ENCODE measurements around the gene TPST2.

DNA sequence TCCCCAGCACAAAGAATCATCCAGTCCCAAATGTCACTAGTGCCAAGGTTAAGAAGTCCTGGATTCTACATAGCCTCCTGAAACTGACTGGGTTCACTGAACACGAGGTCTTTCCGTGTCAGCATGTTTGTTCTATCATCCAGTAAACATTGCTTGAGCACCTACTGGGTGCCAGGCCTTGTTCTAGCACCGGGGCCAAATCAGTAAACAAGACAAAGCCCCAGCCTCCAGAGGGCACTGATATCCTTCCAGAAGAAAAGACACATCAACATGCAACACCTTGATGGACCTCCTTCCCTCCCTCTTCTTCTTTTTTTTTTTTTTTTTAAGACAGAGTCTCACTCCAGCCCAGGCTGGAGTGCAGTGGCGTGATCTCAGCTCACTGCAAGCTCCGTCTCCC is 26.9 kb downstream of the TPST2 start:
- TF ChIP-seq, protein P1, sequence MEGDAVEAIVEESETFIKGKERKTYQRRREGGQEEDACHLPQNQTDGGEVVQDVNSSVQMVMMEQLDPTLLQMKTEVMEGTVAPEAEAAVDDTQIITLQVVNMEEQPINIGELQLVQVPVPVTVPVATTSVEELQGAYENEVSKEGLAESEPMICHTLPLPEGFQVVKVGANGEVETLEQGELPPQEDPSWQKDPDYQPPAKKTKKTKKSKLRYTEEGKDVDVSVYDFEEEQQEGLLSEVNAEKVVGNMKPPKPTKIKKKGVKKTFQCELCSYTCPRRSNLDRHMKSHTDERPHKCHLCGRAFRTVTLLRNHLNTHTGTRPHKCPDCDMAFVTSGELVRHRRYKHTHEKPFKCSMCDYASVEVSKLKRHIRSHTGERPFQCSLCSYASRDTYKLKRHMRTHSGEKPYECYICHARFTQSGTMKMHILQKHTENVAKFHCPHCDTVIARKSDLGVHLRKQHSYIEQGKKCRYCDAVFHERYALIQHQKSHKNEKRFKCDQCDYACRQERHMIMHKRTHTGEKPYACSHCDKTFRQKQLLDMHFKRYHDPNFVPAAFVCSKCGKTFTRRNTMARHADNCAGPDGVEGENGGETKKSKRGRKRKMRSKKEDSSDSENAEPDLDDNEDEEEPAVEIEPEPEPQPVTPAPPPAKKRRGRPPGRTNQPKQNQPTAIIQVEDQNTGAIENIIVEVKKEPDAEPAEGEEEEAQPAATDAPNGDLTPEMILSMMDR (IDR thresholded peaks at IDR 0.05): no peak
- TF ChIP-seq POLR2A (IDR thresholded peaks at IDR 0.05): no peak
